Hepatocyte (in vitro differentiated cells): ENCODE results near the gene TINCR. TPM values are rescaled to one million over a fixed set of nuclear protein-coding genes. Genes with fewer than 3 reads are reported as not detected.

Source experiments
- DNase-seq: peaks from one replicate; pipeline ENCODE4 v3.0.0-alpha.2; 2016; ENCODE audit warnings: low spot score
- H2AFZ ChIP-seq: fragments of 200-600 bp; sonication (generic); 2 replicates; pipeline ENCODE4 v1.6.0; 2016; ENCODE audit warnings: antibody characterized with exemption, mild to moderate bottlenecking
- H3K27ac ChIP-seq: fragments of 200-600 bp; sonication (generic); 2 replicates; pipeline ENCODE4 v1.5.1; 2016; ENCODE audit warnings: mild to moderate bottlenecking
- H3K27me3 ChIP-seq: fragments of 200-600 bp; sonication (generic); 2 replicates; pipeline ENCODE4 v1.6.1; 2016
- H3K36me3 ChIP-seq: fragments of 200-600 bp; sonication (generic); replicated peaks from 2 replicates; pipeline ENCODE4 v1.5.1; 2016; ENCODE audit warnings: low read depth; ENCODE audit not compliant: insufficient read depth
- H3K4me1 ChIP-seq: fragments of 200-600 bp; sonication (generic); 2 replicates; pipeline ENCODE4 v1.5.1; 2016; ENCODE audit warnings: mild to moderate bottlenecking, moderate library complexity; ENCODE audit not compliant: insufficient read depth
- H3K4me2 ChIP-seq: fragments of 200-600 bp; sonication (generic); 2 replicates; pipeline ENCODE4 v1.6.0; 2016
- H3K4me3 ChIP-seq: fragments of 200-600 bp; sonication (generic); 2 replicates; pipeline ENCODE4 v1.5.1; 2016; ENCODE audit warnings: mild to moderate bottlenecking
- H3K79me2 ChIP-seq: fragments of 200-600 bp; sonication (generic); 2 replicates; pipeline ENCODE4 v1.6.0; 2017; ENCODE audit warnings: mild to moderate bottlenecking
- H3K9me2 ChIP-seq: fragments of 200-600 bp; sonication (generic); replicated peaks from 2 replicates; pipeline ENCODE4 v1.6.0; 2017; ENCODE audit warnings: mild to moderate bottlenecking; ENCODE audit not compliant: insufficient read depth
- H3K9me3 ChIP-seq: fragments of 200-600 bp; sonication (generic); 2 replicates; pipeline ENCODE4 v1.5.1; 2016; ENCODE audit warnings: low read depth, mild to moderate bottlenecking
- H4K20me1 ChIP-seq: fragments of 200-600 bp; sonication (generic); 2 replicates; pipeline ENCODE4 v1.6.0; 2016; ENCODE audit warnings: mild to moderate bottlenecking; ENCODE audit not compliant: insufficient read depth, poor library complexity, severe bottlenecking
- CTCF ChIP-seq: fragments of 200-600 bp; sonication (generic); IDR thresholded peaks from 2 replicates; pipeline ENCODE4 v1.5.1; 2016; ENCODE audit warnings: antibody characterized with exemption, mild to moderate bottlenecking; ENCODE audit not compliant: poor library complexity
- EZH2 ChIP-seq: fragments of 200-600 bp; sonication (generic); IDR thresholded peaks from 2 replicates; pipeline ENCODE4 v1.6.1; 2016; ENCODE audit warnings: antibody characterized with exemption, mild to moderate bottlenecking, borderline replicate concordance
- EZH2phosphoT487 ChIP-seq: fragments of 200-600 bp; sonication (generic); IDR thresholded peaks from one replicate; pipeline ENCODE4 v1.6.1; 2018; ENCODE audit warnings: antibody characterized with exemption, mild to moderate bottlenecking, low read depth, moderate library complexity; ENCODE audit not compliant: unreplicated experiment, severe bottlenecking
- WGBS: methylation state at CpG from one replicate; pipeline ENCODE4 v1.1.6; 2016; ENCODE audit warnings: low lambda C conversion rate; ENCODE audit errors: missing lambda C conversion rate; 5-methylcytosine and 5-hydroxymethylcytosine counted together
- polyA plus RNA-seq: library from polyadenylated mRNA; unstranded; fragments of >200 nt; fragmentation: Nextera tagmentation; extraction: Ambion mirVana; gene quantifications from 2 replicates; pipeline ENCODE4 v1.2.1, GENCODE V29; 2016
- total RNA-seq: library from RNA; depleted of rRNA; stranded (reverse); fragments of >200 nt; gene quantifications from 2 replicates; pipeline ENCODE4 v1.2.3, GENCODE V29; 2014

The TINCR gene
- total and polyA plus RNA-seq, 2 experiments from 2014 or later = 1.8 to 2.4 TPM

GRCh38 chr19:5590865-5591154 lies 23.1 kb upstream of the TINCR start:
- Histone ChIP-seq H3K9me2 (no peaks in the 10 kb centered on the region), H4K20me1 (no peaks in the 10 kb centered on the region)

GRCh38 chr19:5590151-5590864 lies 22.6 kb upstream of the TINCR start:
- no peak overlapping the region for H3K4me2 ChIP-seq
- H3K4me1 ChIP-seq = peaks cover 3% of the 10 kb centered on the region
- no peak for DNase-seq
- WGBS = 98% methylated on average over 19 of the region's 22 CpGs
- H3K9me2 ChIP-seq = no peaks in the 10 kb centered on the region
- no peak overlapping the region for H3K27ac ChIP-seq
- no peaks in the 10 kb centered on the region for H3K36me3 ChIP-seq
- H3K27me3 ChIP-seq = no peaks in the 10 kb centered on the region
- no peak overlapping the region for H3K4me3 ChIP-seq
- no peaks in the 10 kb centered on the region for H3K9me3 ChIP-seq
- no peaks in the 10 kb centered on the region for H4K20me1 ChIP-seq
- H2AFZ ChIP-seq = no peak overlapping the region
- TF ChIP-seq EZH2 (no peak), CTCF (no peak), EZH2phosphoT487 (no peak)
- no peaks in the 10 kb centered on the region for H3K79me2 ChIP-seq

More at GRCh38 chr19:5590865-5591154, 23.1 kb upstream of the TINCR start:
- 99% methylated on average over 7 of the region's 9 CpGs for WGBS
- no peaks in the 10 kb centered on the region for H3K27me3 ChIP-seq
- TF ChIP-seq EZH2 (no peak), CTCF (no peak), EZH2phosphoT487 (no peak)
- H3K79me2 ChIP-seq = no peaks in the 10 kb centered on the region
- H3K27ac ChIP-seq = no peak overlapping the region
- H3K4me1 ChIP-seq = peaks cover under 1% of the 10 kb centered on the region
- H2AFZ ChIP-seq = no peak overlapping the region
- DNase-seq = no peak
- no peaks in the 10 kb centered on the region for H3K9me3 ChIP-seq
- no peak overlapping the region for H3K4me3 ChIP-seq
- no peaks in the 10 kb centered on the region for H3K36me3 ChIP-seq
- H3K4me2 ChIP-seq = no peak overlapping the region

- Histone ChIP-seq H3K9me3 (no peaks in the 10 kb centered on the region), H3K4me2 (no peak overlapping the region), H3K4me3 (no peak overlapping the region), H2AFZ (no peak overlapping the region), H4K20me1 (no peaks in the 10 kb centered on the region), H3K9me2 (no peaks in the 10 kb centered on the region), H3K36me3 (no peaks in the 10 kb centered on the region), H3K27me3 (no peaks in the 10 kb centered on the region), H3K27ac (no peak overlapping the region), H3K4me1 (peaks cover 3% of the 10 kb centered on the region), H3K79me2 (no peaks in the 10 kb centered on the region)
- DNase-seq = no peak
- no peak for TF ChIP-seq CTCF
- WGBS = 86% methylated on average over 30 of the region's 30 CpGs
Measured at GRCh38 chr19:5588906-5589676, 21.3 kb upstream of the TINCR start.
